Astrocyte of the cerebellum (primary cell): Measurements from ENCODE around the gene ITPRIP.

Experiments
- DNase-seq: peaks from one replicate; pipeline ENCODE4 v3.0.0-alpha.2; 2011; ENCODE audit warnings: low read depth
- H3K4me3 ChIP-seq: 2 replicates; pipeline ENCODE4 v1.5.1; 2011; ENCODE audit warnings: mild to moderate bottlenecking, low read depth, low read length, moderate library complexity
- CTCF ChIP-seq: IDR thresholded peaks from 2 replicates; pipeline ENCODE4 v1.5.1; 2012; ENCODE audit warnings: low read length, low read depth, moderate library complexity, mild to moderate bottlenecking; ENCODE audit errors: missing control alignments
- in situ Hi-C: cut with HindIII; loops from 2 replicates; pipeline ENCODE4 v1.10.0; 2017; ENCODE audit warnings: low sequenced_read_pairs

ITPRIP gene

DNA sequence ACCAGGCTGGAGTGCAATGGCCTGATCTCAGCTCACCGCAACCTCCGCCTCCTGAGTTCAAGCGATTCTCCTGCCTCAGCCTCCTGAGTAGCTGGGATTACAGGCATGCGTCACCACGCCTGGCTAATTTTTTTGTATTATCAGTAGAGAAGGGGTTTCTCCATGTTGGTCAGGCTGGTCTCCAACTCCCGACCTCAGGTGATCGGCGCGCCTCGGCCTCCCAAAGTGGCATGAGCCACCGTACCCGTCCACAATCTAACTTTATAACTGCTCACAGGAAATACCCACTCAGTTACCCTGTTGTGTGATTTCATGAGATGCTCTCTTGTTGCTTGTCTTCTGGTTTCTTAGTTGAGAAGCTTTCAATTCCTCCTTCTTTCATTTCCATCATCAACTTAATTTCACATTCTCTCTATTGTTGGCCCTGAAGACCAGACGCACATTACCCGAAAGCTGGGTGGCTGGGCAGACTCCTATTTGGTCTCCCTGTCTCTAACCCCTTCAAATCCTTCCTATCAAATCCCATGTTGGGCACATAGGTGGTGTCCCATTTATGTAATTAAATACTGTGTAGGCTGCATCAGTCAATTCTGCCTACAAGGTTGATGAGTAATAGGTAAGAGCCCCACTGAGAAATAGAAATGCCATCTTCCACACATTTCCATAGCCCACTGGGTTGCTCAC lies 70.4 kb downstream of the ITPRIP start:
- in situ Hi-C loops: no loop called here
- no peak for DNase-seq
- peak overlapping the region; percentile 81 for H3K4me3 ChIP-seq
- no peak for TF ChIP-seq CTCF

DNA sequence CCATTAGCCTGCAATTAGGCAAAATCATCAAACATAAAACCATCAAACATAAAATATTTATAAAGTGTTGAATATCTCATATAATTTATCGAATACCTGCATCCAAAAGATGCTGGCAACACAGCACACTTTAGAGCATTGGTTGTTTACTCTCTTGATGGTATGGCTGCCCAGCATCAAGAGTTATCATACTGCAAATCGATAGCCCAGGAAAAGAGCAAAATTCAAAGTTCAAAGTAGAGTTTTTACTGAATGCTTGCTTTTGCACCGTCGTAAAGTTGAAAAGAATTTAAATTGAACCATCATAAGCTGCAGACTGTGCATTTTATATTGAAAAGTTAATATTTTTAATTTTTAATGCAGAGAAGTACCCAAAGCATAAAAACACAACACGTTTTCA lies 73.5 kb downstream of the ITPRIP start:
- in situ Hi-C loops: no loop called here
- TF ChIP-seq CTCF: no peak
- H3K4me3 ChIP-seq: no peak overlapping the region
- DNase-seq: no peak

DNA sequence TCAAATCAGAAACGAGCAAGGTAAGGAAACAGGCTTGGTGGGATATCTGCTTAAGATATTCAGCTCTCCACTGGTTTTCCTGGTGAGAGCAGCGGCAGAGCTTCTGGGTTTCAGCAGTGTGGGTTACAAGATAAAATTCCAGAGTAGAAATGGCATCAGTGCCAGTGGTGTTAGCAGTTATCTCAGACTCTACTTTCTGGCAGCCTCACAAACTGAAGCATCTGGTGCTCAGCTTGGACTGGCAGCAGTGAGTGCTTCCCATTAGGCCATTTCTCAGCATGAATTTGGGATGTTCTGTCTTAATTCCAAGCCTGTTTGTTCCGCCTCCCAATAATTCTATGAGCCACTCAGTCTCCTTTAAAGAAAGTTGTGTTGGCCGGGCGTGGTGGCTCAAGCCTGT lies 76.2 kb downstream of the ITPRIP start:
- no peak for DNase-seq
- in situ Hi-C loops: no loop called here
- TF ChIP-seq CTCF: no peak
- H3K4me3 ChIP-seq: no peak overlapping the region

- no peak for TF ChIP-seq CTCF
- in situ Hi-C loops: no loop called here
- DNase-seq: no peak
- H3K4me3 ChIP-seq: no peak overlapping the region
Observed at GRCh38 chr10:104260775-104261115, 77.5 kb downstream of the ITPRIP start.

GRCh38 chr10:104259999-104260774 lies 78.1 kb downstream of the ITPRIP start:
- in situ Hi-C loops: no loop called here
- no peak overlapping the region for H3K4me3 ChIP-seq
- no peak for DNase-seq
- TF ChIP-seq CTCF: no peak
